ENCODE data around the gene BBX. TPM values are rescaled to one million over a fixed set of nuclear protein-coding genes. Genes with fewer than 3 reads are reported as not detected.

Gene BBX
- polyA plus RNA-seq, 3 donors: 15.7 to 25.1 (median 16.6) TPM

GRCh38 chr3:107590786-107591185 lies 68.0 kb downstream of the BBX start:
- H3K27ac ChIP-seq (ENCODE audit: low read depth in 1 of 2, low read length in 2 of 2): no peak overlapping the region
- WGBS (ENCODE audit: insufficient coverage): 100% methylated on average over 1 of the region's 1 CpG
- intact Hi-C loops (cut with micrococcal nuclease): no loop called here

GRCh38 chr3:107592073-107592472 lies 69.3 kb downstream of the BBX start:
- no peaks in the 10 kb centered on the region for H3K9me3 Mint-ChIP-seq
- no peak for DNase-seq
- no peak overlapping the region for H3K4me3 ChIP-seq (replicated peaks in 1 of 3; ENCODE audit: low read depth in 2 of 3, low read length in 3 of 3)
- WGBS (ENCODE audit: insufficient coverage): 100% methylated on average over 3 of the region's 5 CpGs
- H3K4me2 ChIP-seq (replicated peaks; ENCODE audit: extremely low read depth, low read length, poor library complexity, severe bottlenecking): no peak overlapping the region
- H3K79me2 ChIP-seq (ENCODE audit: insufficient read depth, low read length): no peaks in the 10 kb centered on the region
- H3K4me3 Mint-ChIP-seq: no peak overlapping the region
- no peaks in the 10 kb centered on the region for H3K36me3 ChIP-seq (replicated peaks in 1 of 2; ENCODE audit: control insufficient read depth in 1 of 2, insufficient read depth in 2 of 2, low read length in 2 of 2)
- H4K20me1 ChIP-seq (ENCODE audit: insufficient read depth, low read length): peaks cover 7% of the 10 kb centered on the region
- no peaks in the 10 kb centered on the region for H3K9me3 ChIP-seq (replicated peaks in 1 of 2; ENCODE audit: control insufficient read depth in 1 of 2, insufficient read depth in 1 of 2, low read length in 2 of 2)
- no peak for TF ChIP-seq CTCF (IDR thresholded peaks at IDR 0.05)
- H3K4me1 ChIP-seq (ENCODE audit: control insufficient read depth in 1 of 2, insufficient read depth in 2 of 2, low read length in 2 of 2): no peaks in the 10 kb centered on the region
- no peak overlapping the region for H3K27ac Mint-ChIP-seq
- no peak overlapping the region for H2AFZ ChIP-seq (ENCODE audit: insufficient read depth, low read depth, low read length, poor library complexity, severe bottlenecking)
- H3K4me1 Mint-ChIP-seq: peaks cover 15% of the 10 kb centered on the region
- intact Hi-C loops (cut with micrococcal nuclease): no loop called here
- no peaks in the 10 kb centered on the region for H3K27me3 Mint-ChIP-seq (ENCODE audit: low read depth in 3 of 3)
- peaks cover 0 to 6% of the 10 kb centered on the region in 2 donors for H3K36me3 Mint-ChIP-seq
- no peaks in the 10 kb centered on the region for H3K27me3 ChIP-seq (ENCODE audit: control insufficient read depth in 2 of 2, insufficient read depth in 2 of 2, low read length in 2 of 2)
- H3K9ac ChIP-seq (ENCODE audit: insufficient read depth, low read length, poor library complexity, severe bottlenecking): no peak overlapping the region
- no peak overlapping the region for H3K27ac ChIP-seq (ENCODE audit: low read depth in 1 of 2, low read length in 2 of 2)

More at GRCh38 chr3:107590786-107591185, 68.0 kb downstream of the BBX start:
- no peak for DNase-seq
- Mint-ChIP-seq H3K4me3 (no peak overlapping the region), H3K4me1 (peaks cover 10% of the 10 kb centered on the region), H3K27me3 (ENCODE audit: low read depth in 3 of 3) (no peaks in the 10 kb centered on the region), H3K27ac (peak overlapping the region in 1 of 7 donors; percentile 36), H3K36me3 (peaks cover 0 to 6% of the 10 kb centered on the region in 2 donors), H3K9me3 (no peaks in the 10 kb centered on the region)
- peaks cover 7% of the 10 kb centered on the region for H4K20me1 ChIP-seq (ENCODE audit: insufficient read depth, low read length)
- no peaks in the 10 kb centered on the region for H3K4me1 ChIP-seq (ENCODE audit: control insufficient read depth in 1 of 2, insufficient read depth in 2 of 2, low read length in 2 of 2)
- H3K27me3 ChIP-seq (ENCODE audit: control insufficient read depth in 2 of 2, insufficient read depth in 2 of 2, low read length in 2 of 2): no peaks in the 10 kb centered on the region
- no peak overlapping the region for H3K9ac ChIP-seq (ENCODE audit: insufficient read depth, low read length, poor library complexity, severe bottlenecking)
- no peak for TF ChIP-seq CTCF (IDR thresholded peaks at IDR 0.05)
- no peak overlapping the region for H3K4me3 ChIP-seq (replicated peaks in 1 of 3; ENCODE audit: low read depth in 2 of 3, low read length in 3 of 3)
- H3K9me3 ChIP-seq (replicated peaks in 1 of 2; ENCODE audit: control insufficient read depth in 1 of 2, insufficient read depth in 1 of 2, low read length in 2 of 2): no peaks in the 10 kb centered on the region
- no peaks in the 10 kb centered on the region for H3K36me3 ChIP-seq (replicated peaks in 1 of 2; ENCODE audit: control insufficient read depth in 1 of 2, insufficient read depth in 2 of 2, low read length in 2 of 2)
- H2AFZ ChIP-seq (ENCODE audit: insufficient read depth, low read depth, low read length, poor library complexity, severe bottlenecking): no peak overlapping the region
- H3K79me2 ChIP-seq (ENCODE audit: insufficient read depth, low read length): no peaks in the 10 kb centered on the region
- H3K4me2 ChIP-seq (replicated peaks; ENCODE audit: extremely low read depth, low read length, poor library complexity, severe bottlenecking): no peak overlapping the region

All from CD14-positive monocyte (primary cell).